Vagina (tissue), 2 donors: ENCODE measurements around the gene SSR4. TPM values are rescaled to one million over a fixed set of nuclear protein-coding genes. Genes with fewer than 3 reads are reported as not detected.

Experiments used
- DNase-seq, 2 donors: peaks; one replicate each; pipeline ENCODE4 v3.0.0-alpha.2; 2017; ENCODE audit errors: extremely low spot score in 2 of 2
- H3K27ac ChIP-seq: fragments of 200-600 bp; sonication (generic); one replicate; pipeline ENCODE4 v1.5.1; 2019
- H3K27me3 ChIP-seq: fragments of 200-600 bp; sonication (generic); one replicate; pipeline ENCODE4 v1.5.1; 2019
- H3K36me3 ChIP-seq, 2 donors: fragments of 200-600 bp; sonication (generic); one replicate each; pipeline ENCODE4 v1.5.1; 2017 to 2019
- H3K4me1 ChIP-seq: fragments of 200-600 bp; sonication (generic); one replicate; pipeline ENCODE4 v1.5.1; 2019
- H3K4me3 ChIP-seq, 2 donors: fragments of 200-600 bp; sonication (generic); 1 replicate in 1 of 2; 2 replicates in 1 of 2; pipeline ENCODE4 v1.5.1; 2016 to 2019
- H3K9me3 ChIP-seq: fragments of 200-600 bp; sonication (generic); one replicate; pipeline ENCODE4 v1.5.1; 2019
- POLR2A ChIP-seq, 2 donors: fragments of 450-650 bp; IDR thresholded peaks; one replicate each; pipeline ENCODE4 v1.6.1; 2017; ENCODE audit warnings: antibody characterized with exemption in 2 of 2, mild to moderate bottlenecking in 2 of 2, moderate library complexity in 2 of 2
- POLR2AphosphoS5 ChIP-seq, 2 donors: sonication (generic); formaldehyde crosslinking; IDR thresholded peaks; one replicate each; pipeline ENCODE4 v1.9.0; 2017; ENCODE audit warnings: antibody characterized with exemption in 2 of 2, mild to moderate bottlenecking in 2 of 2, low read depth in 1 of 2; ENCODE audit not compliant: insufficient read depth in 1 of 2
- intact Hi-C: fragments of 100-400 bp; cut with DNase I; formaldehyde crosslinking; loops from one replicate; pipeline ENCODE4 v1.15.1; 2023
- total RNA-seq: library from RNA; depleted of rRNA; stranded (reverse); fragments of >200 nt; gene quantifications from one replicate; pipeline ENCODE4 v1.2.3, GENCODE V29; 2016
- TF ChIP-seq, protein P1 (sequence below), 3 experiments: fragments of 450-650 bp in 2 of 3; fragments of 200-600 bp in 1 of 3; sonication (generic) in 1 of 3; IDR thresholded peaks; one replicate each; pipeline ENCODE4 v1.5.1; 2017 to 2019; ENCODE audit warnings: antibody characterized with exemption in 3 of 3, mild to moderate bottlenecking in 2 of 3, moderate library complexity in 2 of 3

The SSR4 gene
- total RNA-seq, 1 donor from 2014 or later = 250 TPM

DNA sequence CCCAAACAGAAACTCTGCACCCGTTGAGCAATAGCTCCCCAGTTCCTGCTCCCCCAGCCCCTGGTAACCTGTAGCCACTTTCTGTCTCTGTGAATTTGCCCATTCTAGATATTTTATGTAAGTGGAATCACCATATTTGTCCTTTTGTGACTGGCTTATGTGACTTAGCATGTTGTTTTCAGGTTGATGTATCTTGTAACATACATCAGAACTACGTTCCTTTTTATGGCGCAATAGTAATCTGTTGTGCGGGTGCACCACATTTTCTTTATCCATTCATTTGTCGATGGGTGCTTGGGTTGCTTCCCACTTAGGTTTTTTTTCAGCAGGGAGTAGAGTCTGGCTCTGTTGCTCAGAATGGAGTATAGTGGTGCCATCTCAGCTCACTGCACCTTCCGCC is 42.5 kb downstream of the SSR4 start:
- intact Hi-C loops = no loop called here
- TF ChIP-seq POLR2AphosphoS5 (IDR thresholded peaks at IDR 0.05; ENCODE audit: insufficient read depth in 1 of 2, low read depth in 1 of 2) (no peak), POLR2A (IDR thresholded peaks at IDR 0.05) (no peak)
- TF ChIP-seq, protein P1, sequence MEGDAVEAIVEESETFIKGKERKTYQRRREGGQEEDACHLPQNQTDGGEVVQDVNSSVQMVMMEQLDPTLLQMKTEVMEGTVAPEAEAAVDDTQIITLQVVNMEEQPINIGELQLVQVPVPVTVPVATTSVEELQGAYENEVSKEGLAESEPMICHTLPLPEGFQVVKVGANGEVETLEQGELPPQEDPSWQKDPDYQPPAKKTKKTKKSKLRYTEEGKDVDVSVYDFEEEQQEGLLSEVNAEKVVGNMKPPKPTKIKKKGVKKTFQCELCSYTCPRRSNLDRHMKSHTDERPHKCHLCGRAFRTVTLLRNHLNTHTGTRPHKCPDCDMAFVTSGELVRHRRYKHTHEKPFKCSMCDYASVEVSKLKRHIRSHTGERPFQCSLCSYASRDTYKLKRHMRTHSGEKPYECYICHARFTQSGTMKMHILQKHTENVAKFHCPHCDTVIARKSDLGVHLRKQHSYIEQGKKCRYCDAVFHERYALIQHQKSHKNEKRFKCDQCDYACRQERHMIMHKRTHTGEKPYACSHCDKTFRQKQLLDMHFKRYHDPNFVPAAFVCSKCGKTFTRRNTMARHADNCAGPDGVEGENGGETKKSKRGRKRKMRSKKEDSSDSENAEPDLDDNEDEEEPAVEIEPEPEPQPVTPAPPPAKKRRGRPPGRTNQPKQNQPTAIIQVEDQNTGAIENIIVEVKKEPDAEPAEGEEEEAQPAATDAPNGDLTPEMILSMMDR (IDR thresholded peaks at IDR 0.05) = no peak
- Histone ChIP-seq H3K27me3 (no peaks in the 10 kb centered on the region), H3K27ac (no peak overlapping the region), H3K4me3 (no peak overlapping the region), H3K4me1 (no peaks in the 10 kb centered on the region), H3K36me3 (no peaks in the 10 kb centered on the region), H3K9me3 (no peaks in the 10 kb centered on the region)
- DNase-seq = no peak

- Histone ChIP-seq H3K27me3 (no peaks in the 10 kb centered on the region), H3K4me3 (no peak overlapping the region), H3K9me3 (no peaks in the 10 kb centered on the region), H3K27ac (no peak overlapping the region), H3K36me3 (no peaks in the 10 kb centered on the region), H3K4me1 (no peaks in the 10 kb centered on the region)
- no peak for TF ChIP-seq POLR2AphosphoS5 (IDR thresholded peaks at IDR 0.05; ENCODE audit: insufficient read depth in 1 of 2, low read depth in 1 of 2)
- no peak for TF ChIP-seq POLR2A (IDR thresholded peaks at IDR 0.05)
- TF ChIP-seq, protein P1 (IDR thresholded peaks at IDR 0.05) = no peak
- intact Hi-C loops = no loop called here
- no peak for DNase-seq
Observed at GRCh38 chrX:153844509-153845082, 50.1 kb downstream of the SSR4 start.

DNA sequence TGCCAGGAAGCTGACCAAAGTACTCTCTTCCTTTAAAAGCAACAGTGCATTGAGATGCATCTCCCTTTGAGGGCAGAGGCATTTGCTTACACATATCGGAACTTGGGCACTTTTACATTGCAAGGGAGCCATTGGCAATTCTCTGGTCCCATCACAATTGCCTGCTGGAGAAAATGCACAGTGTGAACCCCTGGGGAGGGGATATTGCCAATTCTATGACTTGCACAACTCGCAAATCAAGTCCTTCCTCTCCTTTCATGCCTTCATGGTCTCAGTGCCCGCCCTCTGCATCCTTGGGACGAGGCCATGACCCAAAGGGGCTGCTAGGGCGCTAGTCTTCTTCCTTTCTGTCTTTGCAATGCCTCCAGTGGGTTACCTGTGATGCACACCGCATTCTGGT is 50.7 kb downstream of the SSR4 start:
- Histone ChIP-seq H3K36me3 (no peaks in the 10 kb centered on the region), H3K9me3 (no peaks in the 10 kb centered on the region), H3K27ac (no peak overlapping the region), H3K4me3 (no peak overlapping the region), H3K27me3 (no peaks in the 10 kb centered on the region), H3K4me1 (no peaks in the 10 kb centered on the region)
- intact Hi-C loops = no loop called here
- DNase-seq = no peak
- TF ChIP-seq POLR2A (IDR thresholded peaks at IDR 0.05) = no peak
- TF ChIP-seq, protein P1 (IDR thresholded peaks at IDR 0.05) = no peak
- TF ChIP-seq POLR2AphosphoS5 (IDR thresholded peaks at IDR 0.05; ENCODE audit: insufficient read depth in 1 of 2, low read depth in 1 of 2) = no peak

GRCh38 chrX:153845842-153846241 is 51.4 kb downstream of the SSR4 start:
- Histone ChIP-seq H3K9me3 (no peaks in the 10 kb centered on the region), H3K27ac (no peak overlapping the region), H3K36me3 (no peaks in the 10 kb centered on the region), H3K4me1 (no peaks in the 10 kb centered on the region), H3K27me3 (no peaks in the 10 kb centered on the region), H3K4me3 (no peak overlapping the region)
- no peak for TF ChIP-seq POLR2AphosphoS5 (IDR thresholded peaks at IDR 0.05; ENCODE audit: insufficient read depth in 1 of 2, low read depth in 1 of 2)
- TF ChIP-seq POLR2A (IDR thresholded peaks at IDR 0.05) = no peak
- TF ChIP-seq, protein P1 (IDR thresholded peaks at IDR 0.05) = no peak
- no peak for DNase-seq
- intact Hi-C loops = no loop called here

Other genes starting within 250 kb of the SSR4 start
- 31.2 TPM for gene CCNQ, start 195.5 kb upstream of the SSR4 start, total RNA-seq
- 0.74 TPM for gene DUSP9, start 147.5 kb upstream of the SSR4 start, total RNA-seq
- gene PNCK, start 120.9 kb upstream of the SSR4 start, total RNA-seq = 9.3 TPM
- 29.2 TPM for gene SLC6A8, start 106.7 kb upstream of the SSR4 start, total RNA-seq
- gene BCAP31, start 70.3 kb upstream of the SSR4 start, total RNA-seq = 126 TPM
- gene ABCD1, start 69.8 kb upstream of the SSR4 start, total RNA-seq = 11.0 TPM
- gene PLXNB3, start 30.4 kb upstream of the SSR4 start, total RNA-seq = 36.1 TPM
- gene SRPK3, start 13.6 kb upstream of the SSR4 start, total RNA-seq = 0.25 TPM
- gene IDH3G, start 293 bp upstream of the SSR4 start, total RNA-seq = 118 TPM
- 10.3 TPM for gene PDZD4, start 35.9 kb downstream of the SSR4 start, total RNA-seq
- 9.6 TPM for gene L1CAM, start 91.5 kb downstream of the SSR4 start, total RNA-seq
- gene AVPR2, start 110.0 kb downstream of the SSR4 start, total RNA-seq = 4.9 TPM
- gene ARHGAP4, start 131.6 kb downstream of the SSR4 start, total RNA-seq = 36.6 TPM
- gene NAA10, start 140.4 kb downstream of the SSR4 start, total RNA-seq = 66.8 TPM
- 4.2 TPM for gene RENBP, start 150.0 kb downstream of the SSR4 start, total RNA-seq
- gene HCFC1, start 177.2 kb downstream of the SSR4 start, total RNA-seq = 38.8 TPM
- 8.6 TPM for gene TMEM187, start 178.1 kb downstream of the SSR4 start, total RNA-seq
- gene IRAK1, start 225.2 kb downstream of the SSR4 start, total RNA-seq = 46.7 TPM